HG03196 (cell line): Measurements from ENCODE around the gene BLCAP.
"Not testable (repeated sequence)": the region's sequence is repeated elsewhere in the genome, so short reads cannot be mapped to it uniquely, and the experiment has no call there.

Source experiments
- ATAC-seq: cut with Tn5 transposase; IDR thresholded peaks from one replicate; pipeline ENCODE4 v1.9.1; 2021; ENCODE audit not compliant: unreplicated experiment

Gene BLCAP, protein sequence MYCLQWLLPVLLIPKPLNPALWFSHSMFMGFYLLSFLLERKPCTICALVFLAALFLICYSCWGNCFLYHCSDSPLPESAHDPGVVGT

GRCh38 chr20:37527638-37528445, at the start of gene BLCAP:
TSS of gene BLCAP (minus strand) at chr20:37527876. CDS start at chr20:37519174, 8,702 bp downstream.
- peak; percentile 54 for ATAC-seq

DNA sequence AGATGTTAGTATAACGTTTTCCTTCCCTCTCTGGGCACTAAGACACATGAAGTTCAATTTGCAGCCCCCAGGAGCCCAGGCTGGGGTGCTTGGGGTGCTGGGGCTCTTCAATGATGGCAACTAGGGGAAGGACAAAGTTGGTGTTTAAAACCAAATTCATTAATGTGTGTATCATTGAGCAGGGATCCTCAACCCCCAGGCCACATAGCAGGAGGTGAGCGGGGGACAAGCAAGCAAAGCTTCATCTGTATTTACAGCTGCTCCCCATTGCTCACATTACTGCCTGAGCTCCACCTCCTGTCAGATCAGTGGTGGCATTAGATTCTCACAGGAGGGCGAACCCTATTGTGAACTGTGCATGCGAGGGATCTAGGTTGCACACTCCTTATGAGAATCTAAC, 49.8 kb upstream of the BLCAP start:
- not testable (repeated sequence) for ATAC-seq

- ATAC-seq = no peak
Measured at GRCh38 chr20:37576911-37577310, 49.2 kb upstream of the BLCAP start.

GRCh38 chr20:37575884-37576283, 48.2 kb upstream of the BLCAP start:
- ATAC-seq = no peak

DNA sequence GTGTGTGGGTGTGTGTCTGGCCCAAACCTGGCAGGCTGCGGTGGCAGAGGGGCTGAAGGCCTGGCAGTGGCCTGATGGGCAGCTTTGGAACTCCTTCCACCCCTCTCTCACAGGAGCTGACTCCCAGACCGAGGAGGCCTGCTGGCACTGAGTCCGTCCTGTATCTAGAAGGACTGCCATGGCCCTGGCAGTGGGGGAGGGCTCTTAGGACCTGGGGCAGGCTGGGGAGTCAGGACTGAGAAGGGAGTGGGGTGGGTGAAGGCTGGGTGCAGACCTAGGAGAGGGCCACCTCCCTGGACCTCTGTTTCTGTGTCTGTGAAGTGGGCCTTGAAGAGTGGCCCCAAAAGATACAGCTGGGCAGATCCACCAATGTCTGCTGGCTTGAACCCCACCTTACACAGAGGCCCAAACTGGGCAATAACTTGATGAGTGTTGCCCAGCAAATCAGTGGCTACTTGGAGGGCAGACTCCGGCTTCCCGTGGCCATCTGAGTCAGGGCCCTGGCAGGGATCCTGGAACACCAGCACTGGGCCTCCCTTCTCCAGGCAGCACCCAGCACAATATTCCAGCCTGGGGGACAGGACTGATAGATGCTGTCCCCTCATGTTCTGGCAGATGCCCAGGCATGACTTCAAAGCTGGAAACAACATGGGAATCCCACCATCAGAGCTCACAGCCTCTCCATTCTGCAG, 46.7 kb upstream of the BLCAP start:
- no peak for ATAC-seq

DNA sequence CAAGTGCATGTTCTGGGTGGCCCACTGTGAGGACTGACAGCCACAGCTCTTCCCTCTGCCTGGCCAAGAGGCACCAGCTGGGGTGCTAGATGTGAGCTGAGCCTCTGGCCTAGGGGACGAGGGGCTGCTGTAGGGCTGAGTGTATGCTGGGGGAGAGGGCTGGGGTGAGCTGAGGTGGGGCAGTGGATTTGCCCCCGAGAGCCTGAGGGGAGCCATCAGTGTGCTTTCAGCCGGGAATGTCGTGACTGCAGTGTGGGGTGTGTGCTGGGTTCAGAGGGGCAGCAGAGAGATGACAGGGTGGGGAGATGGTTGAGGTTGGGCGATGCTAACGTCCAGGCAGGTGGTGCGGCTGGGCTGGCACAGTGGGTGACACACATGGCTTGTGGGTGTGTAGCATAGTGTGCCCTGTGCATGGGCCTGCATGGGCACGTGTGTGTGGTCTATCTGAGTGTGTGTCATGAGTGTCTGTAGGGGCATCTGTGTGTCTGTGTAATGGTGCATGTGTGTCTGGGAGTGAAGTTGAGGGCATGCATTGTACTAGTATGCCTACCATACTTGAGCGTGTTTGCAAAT, 46.0 kb upstream of the BLCAP start:
- no peak for ATAC-seq

GRCh38 chr20:37571033-37571432, 43.4 kb upstream of the BLCAP start:
- no peak for ATAC-seq

DNA sequence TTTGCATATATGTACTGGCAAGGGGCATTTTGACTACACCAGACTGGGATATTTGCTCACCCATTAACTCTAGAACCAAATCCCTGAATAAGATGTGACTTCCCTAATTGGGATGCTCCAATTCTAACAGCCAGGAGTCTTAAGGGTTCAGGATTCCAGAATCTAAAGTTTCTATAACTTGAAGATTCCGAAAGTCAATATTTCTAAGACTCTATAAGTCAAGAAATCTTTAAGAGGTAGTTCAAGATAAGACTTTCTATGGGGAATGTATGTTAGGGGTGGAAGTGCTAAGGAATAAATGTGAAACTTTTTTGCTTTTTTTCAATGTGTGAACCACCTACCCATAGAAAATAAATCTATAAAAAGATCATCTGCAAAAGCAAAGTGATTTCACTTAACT, 42.7 kb upstream of the BLCAP start:
- no peak for ATAC-seq

- no peak for ATAC-seq
Measured at GRCh38 chr20:37567671-37568588, 40.3 kb upstream of the BLCAP start.

GRCh38 chr20:37567331-37567665, 39.6 kb upstream of the BLCAP start:
- no peak for ATAC-seq

GRCh38 chr20:37566590-37567330, 39.1 kb upstream of the BLCAP start:
- no peak for ATAC-seq

DNA sequence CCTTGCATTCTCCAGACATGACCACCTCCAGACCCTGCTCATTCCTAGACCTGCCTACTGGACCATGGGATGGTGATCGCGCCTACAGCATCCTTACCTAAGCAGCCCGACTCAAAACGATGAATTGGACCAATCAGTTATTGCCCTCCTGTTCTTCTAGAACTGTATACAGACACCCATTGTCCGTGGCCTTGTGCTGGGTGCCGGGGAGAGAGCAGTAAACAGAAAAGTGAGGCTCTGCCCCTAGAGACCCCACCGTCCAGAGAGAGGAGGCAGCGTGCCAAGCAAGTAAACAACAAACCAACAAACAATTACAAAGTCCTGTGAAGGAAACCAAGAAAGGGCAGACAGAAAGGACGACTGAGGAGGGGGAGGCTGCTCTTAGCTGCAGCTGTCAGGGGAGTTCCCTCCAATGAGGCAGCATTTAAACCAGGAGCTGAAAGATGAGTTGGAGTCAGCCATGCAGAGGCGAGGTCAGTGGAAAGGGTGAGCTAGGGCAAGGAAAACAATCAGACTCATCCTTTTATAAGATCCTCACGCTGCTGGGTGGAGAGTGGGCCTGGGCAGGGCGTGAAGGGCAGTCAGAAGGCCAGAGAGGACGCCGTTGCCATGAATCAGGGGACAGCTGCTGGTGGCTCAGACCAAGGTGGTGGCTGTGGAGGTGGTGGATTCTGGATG, 37.6 kb upstream of the BLCAP start:
- ATAC-seq = no peak

DNA sequence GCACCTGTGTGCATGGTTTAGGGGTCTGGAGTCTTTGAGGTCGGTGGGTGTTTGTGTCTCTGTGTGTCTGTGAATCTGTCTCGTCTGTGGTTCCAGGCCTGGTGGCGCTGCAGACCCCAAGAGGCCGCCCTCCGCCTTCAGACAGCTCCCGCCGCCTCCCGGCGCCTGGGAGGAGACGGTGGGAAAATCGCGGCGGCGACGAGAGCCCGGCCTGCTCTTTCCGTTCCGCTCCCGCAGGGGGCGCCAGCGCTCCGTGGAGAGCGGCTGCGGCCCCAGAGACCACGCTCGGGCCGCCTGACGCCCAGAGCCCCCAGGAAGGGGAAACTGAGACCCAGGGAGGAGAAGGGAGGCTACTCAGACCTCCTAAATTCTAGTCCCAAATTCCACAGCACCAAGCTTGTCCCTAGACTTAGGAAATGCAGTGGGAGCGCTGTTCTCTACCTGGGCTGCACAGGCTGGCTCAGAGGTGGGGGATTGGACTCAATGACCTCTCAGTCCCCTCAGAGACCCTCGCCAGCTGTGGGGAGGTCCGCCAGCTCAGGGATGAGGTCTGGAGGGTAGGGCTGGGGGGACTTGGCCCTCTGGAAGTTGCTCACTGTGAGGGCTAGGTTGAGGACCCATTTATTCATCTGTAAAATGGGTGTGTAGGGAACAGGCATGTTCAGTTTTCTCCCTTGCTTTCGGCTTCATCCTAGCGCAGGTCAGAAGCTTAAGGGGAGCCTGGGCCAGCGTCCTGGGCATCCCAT, 36.9 kb upstream of the BLCAP start:
- no peak for ATAC-seq

- ATAC-seq = no peak
Measured at GRCh38 chr20:37564016-37564387, 36.3 kb upstream of the BLCAP start.

GRCh38 chr20:37562695-37563480, 35.2 kb upstream of the BLCAP start:
- no peak for ATAC-seq

DNA sequence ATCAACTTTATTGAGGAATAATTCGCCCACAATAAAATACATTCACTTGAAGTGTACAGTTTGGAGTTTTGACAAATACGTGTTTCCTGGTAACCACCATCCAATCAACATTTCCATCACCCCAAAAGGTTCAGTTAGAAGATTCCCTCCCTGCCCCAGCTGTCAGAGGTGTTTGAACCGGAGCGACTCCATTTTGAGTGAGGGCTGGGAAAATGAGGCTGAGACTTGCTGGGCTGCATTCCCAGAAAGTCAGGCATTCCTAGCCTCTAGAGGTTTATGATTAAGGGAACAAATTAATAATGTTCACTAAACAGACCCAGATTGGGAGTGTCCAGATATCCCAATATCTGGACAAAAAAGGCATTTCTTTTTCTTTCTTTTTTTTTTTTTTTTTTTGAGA, 33.0 kb upstream of the BLCAP start:
- no peak for ATAC-seq

GRCh38 chr20:37559312-37560027, 31.8 kb upstream of the BLCAP start:
- no peak for ATAC-seq

DNA sequence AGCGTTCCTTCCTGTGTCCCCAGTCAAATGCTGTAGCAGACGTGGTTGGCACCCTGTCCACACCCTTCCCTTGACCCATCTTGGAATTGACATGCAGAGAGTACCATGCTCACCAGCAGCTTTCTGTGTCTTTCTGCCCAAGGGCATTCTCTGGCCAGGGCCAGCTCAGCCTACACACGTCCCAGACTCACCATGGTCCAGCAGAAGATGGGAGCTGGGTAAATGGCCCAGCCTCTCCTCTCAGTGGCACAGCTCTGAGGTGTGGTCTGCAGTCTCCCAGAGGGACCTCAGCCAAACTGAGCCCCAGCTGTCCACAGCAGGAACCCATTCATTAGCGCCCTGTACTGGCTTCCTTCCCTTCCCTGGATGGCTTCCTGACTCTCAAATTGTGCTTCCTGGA, 31.1 kb upstream of the BLCAP start:
- ATAC-seq = no peak
